Cardiac fibroblast (primary cell): ENCODE measurements around the gene TNFAIP1.

Source experiments
- DNase-seq, 2 donors: peaks; one replicate each; pipeline versions ENCODE4 v3.0.0 to v3.0.0-alpha.2; 2010; ENCODE audit warnings: low read depth in 2 of 2
- H3K4me3 ChIP-seq, 2 donors: replicated peaks in 1 of 2; 1 replicate in 1 of 2; 2 replicates in 1 of 2; pipeline ENCODE4 v1.5.1; 2011; ENCODE audit warnings: low read depth in 2 of 2, low read length in 2 of 2, mild to moderate bottlenecking in 2 of 2, moderate library complexity in 1 of 2
- TF ChIP-seq, protein P1 (sequence below): IDR thresholded peaks from one replicate; pipeline ENCODE4 v1.5.1; 2011; ENCODE audit warnings: low read depth, mild to moderate bottlenecking, low read length, inconsistent platforms

The TNFAIP1 gene

DNA sequence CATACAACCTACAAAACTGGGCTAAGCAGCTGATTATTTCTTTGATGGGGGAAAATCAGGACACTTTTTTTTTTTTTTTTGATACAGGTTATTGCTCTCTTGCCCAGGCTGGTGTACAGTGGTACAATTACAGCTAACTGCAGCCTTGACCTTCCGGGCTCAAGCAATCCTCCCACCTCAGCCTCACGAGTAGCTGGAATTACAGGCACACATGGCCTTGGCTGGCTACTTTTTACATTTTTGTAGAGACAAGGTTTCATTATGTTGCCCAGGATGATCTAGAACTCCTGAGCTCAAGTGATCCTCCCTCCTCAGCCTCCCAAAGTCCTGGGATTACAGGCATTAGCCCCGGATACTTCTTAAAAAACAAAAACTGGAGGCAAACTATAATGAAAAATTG, 37.1 kb upstream of the TNFAIP1 start:
- TF ChIP-seq, protein P1, sequence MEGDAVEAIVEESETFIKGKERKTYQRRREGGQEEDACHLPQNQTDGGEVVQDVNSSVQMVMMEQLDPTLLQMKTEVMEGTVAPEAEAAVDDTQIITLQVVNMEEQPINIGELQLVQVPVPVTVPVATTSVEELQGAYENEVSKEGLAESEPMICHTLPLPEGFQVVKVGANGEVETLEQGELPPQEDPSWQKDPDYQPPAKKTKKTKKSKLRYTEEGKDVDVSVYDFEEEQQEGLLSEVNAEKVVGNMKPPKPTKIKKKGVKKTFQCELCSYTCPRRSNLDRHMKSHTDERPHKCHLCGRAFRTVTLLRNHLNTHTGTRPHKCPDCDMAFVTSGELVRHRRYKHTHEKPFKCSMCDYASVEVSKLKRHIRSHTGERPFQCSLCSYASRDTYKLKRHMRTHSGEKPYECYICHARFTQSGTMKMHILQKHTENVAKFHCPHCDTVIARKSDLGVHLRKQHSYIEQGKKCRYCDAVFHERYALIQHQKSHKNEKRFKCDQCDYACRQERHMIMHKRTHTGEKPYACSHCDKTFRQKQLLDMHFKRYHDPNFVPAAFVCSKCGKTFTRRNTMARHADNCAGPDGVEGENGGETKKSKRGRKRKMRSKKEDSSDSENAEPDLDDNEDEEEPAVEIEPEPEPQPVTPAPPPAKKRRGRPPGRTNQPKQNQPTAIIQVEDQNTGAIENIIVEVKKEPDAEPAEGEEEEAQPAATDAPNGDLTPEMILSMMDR: no peak
- no peak overlapping the region for H3K4me3 ChIP-seq
- DNase-seq: no peak

DNA sequence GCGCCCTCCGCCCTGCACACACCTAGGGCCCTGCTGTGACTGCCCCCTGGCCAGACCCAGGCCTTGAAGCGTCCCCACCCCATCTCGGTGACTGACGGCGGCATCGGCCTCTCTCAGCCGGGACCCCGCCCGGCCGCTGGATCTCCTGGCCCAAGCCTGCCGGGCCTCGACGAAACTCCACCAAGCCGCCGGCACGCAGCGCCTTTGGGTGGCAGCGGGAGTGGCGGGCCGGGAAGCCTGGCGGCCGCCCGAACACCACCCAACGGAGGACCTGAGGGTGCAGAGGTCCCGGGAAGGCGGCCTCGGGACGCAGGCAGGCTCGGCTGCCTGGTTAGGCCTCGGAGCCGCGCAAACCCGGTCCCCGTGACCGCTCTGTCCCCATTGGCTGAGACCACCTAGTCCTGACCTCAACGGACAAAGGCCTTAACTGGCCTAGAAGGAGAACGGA, 28.6 kb upstream of the TNFAIP1 start:
- DNase-seq: no peak
- no peak overlapping the region for H3K4me3 ChIP-seq
- TF ChIP-seq, protein P1: no peak

DNA sequence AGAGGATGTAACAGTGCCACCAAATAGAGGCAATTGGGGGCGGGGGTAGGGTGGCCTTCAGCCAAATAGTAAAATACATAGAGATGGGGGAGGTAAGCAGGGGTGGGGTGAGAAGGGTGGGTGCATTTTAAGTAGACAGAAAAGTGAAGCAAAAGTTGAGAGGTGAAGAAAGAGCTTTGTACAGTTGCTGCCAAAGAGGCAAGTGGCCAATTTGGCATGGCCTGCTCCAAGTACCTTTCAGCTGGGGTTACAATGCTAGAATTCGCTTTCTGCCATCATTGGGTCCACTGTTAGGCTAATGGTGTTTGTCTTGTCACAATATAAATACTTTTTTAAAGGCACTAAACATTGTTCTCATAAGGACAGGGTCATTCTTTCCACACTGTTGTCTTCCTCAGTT, 21.7 kb upstream of the TNFAIP1 start:
- TF ChIP-seq, protein P1: no peak
- no peak for DNase-seq
- H3K4me3 ChIP-seq: no peak overlapping the region

DNA sequence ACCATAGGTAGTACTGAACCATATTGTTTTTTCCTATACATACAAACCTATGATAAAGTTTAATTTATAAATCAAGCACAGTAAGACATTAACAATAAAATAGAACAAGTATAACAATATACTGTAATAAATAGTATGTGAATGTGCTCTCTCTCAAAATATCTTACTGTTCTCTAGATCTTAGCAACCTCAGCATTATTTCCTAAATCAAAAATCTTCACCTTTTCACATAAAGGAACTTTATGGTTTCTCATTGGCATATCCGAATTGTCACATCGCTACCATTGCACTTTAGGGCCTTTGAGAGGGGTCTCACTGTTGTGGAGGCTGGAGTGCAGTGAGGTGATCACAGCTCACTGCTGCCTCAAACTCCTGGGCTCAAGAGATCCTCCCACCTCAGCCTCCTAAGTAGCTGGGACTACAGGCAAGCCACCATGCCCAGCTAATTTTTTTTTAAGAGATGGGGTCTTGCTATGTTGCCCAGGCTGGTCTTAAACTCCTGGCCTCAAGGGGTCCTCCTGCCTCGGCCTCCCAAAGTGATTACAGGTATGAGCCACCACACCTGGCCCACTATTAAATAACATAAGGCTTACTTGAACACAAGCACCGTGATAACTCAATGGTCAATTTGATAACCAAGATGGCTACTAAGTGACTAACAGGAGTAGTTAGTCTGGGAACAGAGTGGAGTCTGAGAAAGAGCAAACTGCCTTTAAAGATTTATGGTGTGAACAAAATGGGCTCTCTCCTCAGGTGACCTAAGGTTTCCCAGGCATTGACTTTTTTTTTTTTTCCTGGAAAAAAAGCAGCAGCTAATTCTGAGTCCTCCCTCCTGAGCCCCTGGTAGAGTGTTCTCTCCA, 19.5 kb upstream of the TNFAIP1 start:
- DNase-seq: no peak
- no peak overlapping the region for H3K4me3 ChIP-seq
- TF ChIP-seq, protein P1: no peak

DNA sequence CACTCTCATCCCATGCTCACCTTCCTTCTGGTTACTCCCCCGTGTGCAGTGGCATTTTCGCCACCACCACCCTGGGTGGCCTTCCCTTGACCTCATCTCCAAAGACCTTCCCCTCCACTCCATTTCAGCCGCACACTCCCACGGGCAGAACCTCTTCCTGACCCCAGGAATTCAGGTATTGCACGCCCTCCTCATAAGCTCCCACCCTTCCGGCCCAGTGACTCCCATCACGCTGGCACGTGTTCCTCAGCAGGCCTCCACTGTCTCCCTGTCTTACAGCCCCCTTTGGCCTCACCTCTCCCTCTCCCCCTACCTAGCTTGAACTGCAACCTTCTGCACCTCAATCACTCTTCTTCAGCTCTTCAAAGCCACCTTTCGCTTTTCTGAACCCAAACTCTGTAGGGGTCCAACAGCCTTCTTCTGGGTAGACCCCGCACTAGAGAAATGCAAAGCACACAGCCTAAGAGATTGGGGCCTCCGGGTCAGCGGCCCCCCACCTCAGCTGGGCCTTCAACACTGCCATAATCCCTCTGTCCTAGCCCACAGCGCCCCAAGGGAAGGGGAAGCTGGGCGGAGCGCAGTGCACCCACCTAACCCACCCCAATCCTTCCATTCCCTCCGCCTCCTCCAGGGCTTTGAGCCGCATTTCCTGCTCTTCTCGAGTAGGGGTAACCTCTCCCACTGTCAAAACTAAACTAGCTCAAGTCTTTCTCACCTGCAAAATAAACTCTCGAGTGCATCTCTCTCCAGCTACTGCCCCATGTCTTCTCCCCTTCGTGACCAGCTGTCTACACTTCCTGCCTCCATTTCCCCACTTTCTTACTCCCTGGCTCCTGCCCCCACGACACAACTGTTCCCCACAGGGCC, 18.2 kb upstream of the TNFAIP1 start:
- DNase-seq: no peak
- TF ChIP-seq, protein P1: no peak
- H3K4me3 ChIP-seq: no peak overlapping the region

DNA sequence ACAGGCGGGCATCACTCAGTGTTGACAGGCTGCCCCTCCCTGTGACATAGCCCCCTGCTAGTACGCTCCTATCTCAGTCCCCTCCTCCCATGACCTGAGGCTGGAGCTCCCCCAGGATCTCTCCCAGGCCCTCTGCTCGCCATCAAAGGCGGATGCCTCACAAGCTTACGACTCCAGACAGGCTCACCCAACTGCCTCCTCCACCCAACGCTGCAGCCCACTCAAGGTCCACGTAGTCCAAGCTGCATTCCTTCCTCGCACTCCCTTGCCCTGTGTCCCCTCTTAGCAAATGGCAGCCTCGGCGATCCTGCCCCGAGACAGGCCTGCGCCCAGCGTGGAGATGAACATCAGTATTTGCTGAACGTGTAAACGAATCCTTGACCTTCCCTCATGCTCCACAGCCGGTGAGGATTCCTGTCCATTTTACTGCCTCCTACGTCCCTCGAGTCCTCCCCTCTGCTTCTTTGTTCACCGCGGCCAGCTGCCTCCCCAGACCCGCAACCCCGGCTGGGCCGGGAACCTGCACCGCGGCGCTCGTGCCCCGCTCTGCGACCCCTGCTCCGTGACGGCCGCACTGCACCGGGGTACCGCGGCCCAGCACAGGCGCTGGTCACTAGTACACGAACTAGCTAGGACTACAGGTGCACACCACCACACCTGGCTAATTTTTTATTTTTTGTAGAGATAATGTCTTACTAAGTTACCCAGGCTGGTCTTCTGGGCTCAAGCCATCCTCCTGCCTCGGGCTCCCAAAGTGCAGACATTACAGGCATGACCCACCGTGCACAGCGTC, 17.4 kb upstream of the TNFAIP1 start:
- peak overlapping the region; percentile 80 for H3K4me3 ChIP-seq
- no peak for DNase-seq
- TF ChIP-seq, protein P1: no peak
